Prostate gland (tissue), 2 donors: Measurements from ENCODE around the gene MED27. TPM values are rescaled to one million over a fixed set of nuclear protein-coding genes. Genes with fewer than 3 reads are reported as not detected.

Experiments
- DNase-seq: peaks from one replicate; pipeline ENCODE4 v3.0.0-alpha.2; 2019; ENCODE audit warnings: low spot score
- H3K27ac ChIP-seq, 2 donors: fragments of 200-600 bp; sonication (generic); 2 replicates each; pipeline ENCODE4 v1.5.1; 2017 to 2019
- H3K27me3 ChIP-seq: fragments of 200-600 bp; sonication (generic); replicated peaks from 2 replicates; pipeline ENCODE4 v1.5.1; 2019; ENCODE audit not compliant: insufficient read depth
- H3K36me3 ChIP-seq, 2 donors: fragments of 200-600 bp; sonication (generic); 1 replicate in 1 of 2; 2 replicates in 1 of 2; pipeline versions ENCODE4 v1.5.1 to v1.8.1; 2017 to 2019
- H3K4me1 ChIP-seq: fragments of 200-600 bp; sonication (generic); replicated peaks from 2 replicates; pipeline ENCODE4 v1.5.1; 2019
- H3K4me3 ChIP-seq, 2 donors: fragments of 200-600 bp; sonication (generic); 2 replicates each; pipeline ENCODE4 v1.5.1; 2017 to 2019
- H3K9me3 ChIP-seq: fragments of 200-600 bp; sonication (generic); 2 replicates; pipeline ENCODE4 v1.5.1; 2017
- POLR2A ChIP-seq: fragments of 450-650 bp; IDR thresholded peaks from one replicate; pipeline ENCODE4 v1.6.1; 2016; ENCODE audit warnings: antibody characterized with exemption, mild to moderate bottlenecking
- POLR2AphosphoS5 ChIP-seq: sonication (generic); formaldehyde crosslinking; IDR thresholded peaks from one replicate; pipeline ENCODE4 v1.6.1; 2017; ENCODE audit warnings: antibody characterized with exemption
- WGBS: methylation state at CpG from one replicate; pipeline ENCODE4 v1.1.5; 2018; 5-methylcytosine and 5-hydroxymethylcytosine counted together
- intact Hi-C: fragments of 100-400 bp; cut with DNase I; formaldehyde crosslinking; loops from one replicate; pipeline ENCODE4 v1.14.2; 2022
- total RNA-seq, 2 donors: library from RNA; depleted of rRNA; stranded (reverse); fragments of >200 nt; gene quantifications; one replicate each; pipeline ENCODE4 v1.1.0, GENCODE V29; 2016
- TF ChIP-seq, protein P1 (sequence below), 4 experiments: fragments of 200-600 bp in 2 of 4; fragments of 450-650 bp in 2 of 4; sonication (generic) in 2 of 4; IDR thresholded peaks; 1 replicate in 3 of 4; 2 replicates in 1 of 4; pipeline ENCODE4 v1.5.1; 2016 to 2019; ENCODE audit warnings: antibody characterized with exemption in 4 of 4, mild to moderate bottlenecking in 2 of 4, moderate library complexity in 2 of 4

The MED27 gene
- total RNA-seq, 2 donors from 2014 or later, result 17.4 to 22.7 TPM

DNA sequence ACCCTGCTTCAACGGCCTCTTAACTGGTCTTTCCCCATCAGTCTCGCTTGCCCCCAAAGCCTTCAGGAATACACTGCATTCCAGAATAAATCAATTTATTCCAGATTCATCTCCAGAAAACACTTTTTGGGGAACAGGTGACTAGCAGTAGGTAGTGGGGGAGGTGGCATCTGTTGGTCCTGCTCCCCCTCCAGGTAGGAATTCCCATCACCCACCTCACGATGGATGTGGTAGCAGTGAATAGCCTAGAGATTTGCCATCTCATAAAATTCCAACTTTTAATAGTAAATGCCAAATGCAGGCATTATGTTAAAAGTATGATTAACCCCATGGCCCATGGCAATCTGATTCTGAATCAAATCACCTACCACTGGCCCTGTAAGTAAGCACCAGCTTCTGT, 142.7 kb downstream of the MED27 start:
- no peak for TF ChIP-seq POLR2AphosphoS5
- no peak for TF ChIP-seq POLR2A
- TF ChIP-seq, protein P1, sequence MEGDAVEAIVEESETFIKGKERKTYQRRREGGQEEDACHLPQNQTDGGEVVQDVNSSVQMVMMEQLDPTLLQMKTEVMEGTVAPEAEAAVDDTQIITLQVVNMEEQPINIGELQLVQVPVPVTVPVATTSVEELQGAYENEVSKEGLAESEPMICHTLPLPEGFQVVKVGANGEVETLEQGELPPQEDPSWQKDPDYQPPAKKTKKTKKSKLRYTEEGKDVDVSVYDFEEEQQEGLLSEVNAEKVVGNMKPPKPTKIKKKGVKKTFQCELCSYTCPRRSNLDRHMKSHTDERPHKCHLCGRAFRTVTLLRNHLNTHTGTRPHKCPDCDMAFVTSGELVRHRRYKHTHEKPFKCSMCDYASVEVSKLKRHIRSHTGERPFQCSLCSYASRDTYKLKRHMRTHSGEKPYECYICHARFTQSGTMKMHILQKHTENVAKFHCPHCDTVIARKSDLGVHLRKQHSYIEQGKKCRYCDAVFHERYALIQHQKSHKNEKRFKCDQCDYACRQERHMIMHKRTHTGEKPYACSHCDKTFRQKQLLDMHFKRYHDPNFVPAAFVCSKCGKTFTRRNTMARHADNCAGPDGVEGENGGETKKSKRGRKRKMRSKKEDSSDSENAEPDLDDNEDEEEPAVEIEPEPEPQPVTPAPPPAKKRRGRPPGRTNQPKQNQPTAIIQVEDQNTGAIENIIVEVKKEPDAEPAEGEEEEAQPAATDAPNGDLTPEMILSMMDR (IDR thresholded peaks at IDR 0.05), result no peak
- Histone ChIP-seq H3K4me1 (no peaks in the 10 kb centered on the region), H3K9me3 (no peaks in the 10 kb centered on the region), H3K27me3 (no peaks in the 10 kb centered on the region), H3K4me3 (no peak overlapping the region), H3K36me3 (no peaks in the 10 kb centered on the region), H3K27ac (no peak overlapping the region)
- no peak for DNase-seq
- intact Hi-C loops, result no loop called here
- 80% methylated on average over 3 of the region's 3 CpGs for WGBS

DNA sequence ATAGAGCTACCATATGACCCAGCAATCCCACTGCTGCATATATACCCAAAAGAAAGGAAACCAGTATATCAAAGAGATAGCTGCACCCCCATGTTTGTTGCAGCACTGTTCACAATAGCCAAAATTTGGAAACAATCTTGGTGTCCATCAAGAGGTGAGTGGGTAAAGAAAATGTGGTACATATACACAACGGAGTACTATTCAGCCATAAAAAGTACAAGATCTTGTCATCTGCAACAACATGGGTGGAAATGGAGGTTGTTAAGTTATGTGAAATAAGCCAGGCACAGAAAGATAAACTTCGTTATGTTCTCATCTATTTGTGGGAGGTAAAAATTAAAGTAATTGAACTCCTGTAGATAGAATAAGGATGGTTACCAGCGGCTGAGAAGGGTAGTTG, 145.0 kb downstream of the MED27 start:
- Histone ChIP-seq H3K4me1 (no peaks in the 10 kb centered on the region), H3K9me3 (no peaks in the 10 kb centered on the region), H3K36me3 (no peaks in the 10 kb centered on the region), H3K4me3 (no peak overlapping the region), H3K27me3 (no peaks in the 10 kb centered on the region), H3K27ac (no peak overlapping the region)
- DNase-seq, result no peak
- TF ChIP-seq, protein P1 (IDR thresholded peaks at IDR 0.05), result no peak
- no peak for TF ChIP-seq POLR2AphosphoS5
- no peak for TF ChIP-seq POLR2A
- intact Hi-C loops, result no loop called here
- WGBS, result 98% methylated on average over 3 of the region's 3 CpGs

DNA sequence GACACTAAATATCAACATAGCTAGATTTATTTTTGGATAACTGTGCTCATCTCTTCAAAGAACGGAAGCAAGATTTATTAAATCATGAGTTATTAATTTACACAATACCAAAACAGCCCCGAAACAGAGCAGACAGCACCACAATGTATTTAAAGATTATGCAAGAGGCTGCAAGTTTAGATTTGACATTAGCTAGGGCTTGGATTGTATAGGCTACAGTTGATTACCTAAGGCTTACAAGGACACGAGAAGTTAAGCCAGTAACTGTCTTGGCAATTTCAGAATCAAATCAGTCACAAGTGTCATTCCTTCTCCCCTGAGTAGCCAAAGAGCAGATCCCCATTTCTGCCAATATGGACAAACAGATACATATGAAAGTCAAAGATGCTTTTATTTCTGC, 152.6 kb downstream of the MED27 start:
- H3K9me3 ChIP-seq, result no peaks in the 10 kb centered on the region
- no peaks in the 10 kb centered on the region for H3K27me3 ChIP-seq
- intact Hi-C loops, result no loop called here
- no peaks in the 10 kb centered on the region for H3K4me1 ChIP-seq
- H3K27ac ChIP-seq, result no peak overlapping the region
- no peak for DNase-seq
- no peaks in the 10 kb centered on the region for H3K36me3 ChIP-seq
- H3K4me3 ChIP-seq, result no peak overlapping the region
- 57% methylated on average over 3 of the region's 3 CpGs for WGBS
- no peak for TF ChIP-seq POLR2AphosphoS5
- TF ChIP-seq, protein P1 (IDR thresholded peaks at IDR 0.05), result no peak
- TF ChIP-seq POLR2A, result no peak

DNA sequence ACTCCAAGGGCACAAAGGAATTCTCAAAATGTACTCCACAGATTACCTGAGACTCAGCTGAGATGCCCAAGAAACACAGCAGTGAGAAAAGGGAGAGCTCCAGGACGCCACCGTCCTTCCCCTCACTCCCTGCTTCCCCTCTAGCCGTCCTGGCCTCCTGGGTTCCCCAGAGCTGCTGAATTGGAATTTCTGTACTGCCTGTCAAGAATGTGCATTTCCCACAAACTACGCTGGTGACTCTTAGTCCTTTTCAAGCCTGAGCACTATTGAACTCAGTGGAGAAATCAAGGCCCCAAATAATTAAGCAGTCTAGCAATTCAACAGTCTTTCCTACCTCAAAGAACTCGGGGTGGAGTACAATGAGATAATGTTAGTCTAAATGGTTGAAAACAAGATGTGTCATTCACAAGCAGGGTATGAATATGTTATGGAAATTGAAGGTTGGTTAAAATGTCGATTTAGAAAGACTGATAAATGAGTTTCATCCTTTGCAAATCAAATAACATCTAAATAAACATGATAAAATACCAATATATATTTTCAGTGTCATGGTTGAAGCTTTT, 153.2 kb downstream of the MED27 start:
- no peak overlapping the region for H3K4me3 ChIP-seq
- no peak for TF ChIP-seq POLR2A
- TF ChIP-seq POLR2AphosphoS5, result no peak
- TF ChIP-seq, protein P1 (IDR thresholded peaks at IDR 0.05), result no peak
- DNase-seq, result no peak
- H3K36me3 ChIP-seq, result no peaks in the 10 kb centered on the region
- intact Hi-C loops, result no loop called here
- H3K27me3 ChIP-seq, result no peaks in the 10 kb centered on the region
- H3K4me1 ChIP-seq, result no peaks in the 10 kb centered on the region
- H3K27ac ChIP-seq, result no peak overlapping the region
- 94% methylated on average over 6 of the region's 6 CpGs for WGBS
- H3K9me3 ChIP-seq, result no peaks in the 10 kb centered on the region

DNA sequence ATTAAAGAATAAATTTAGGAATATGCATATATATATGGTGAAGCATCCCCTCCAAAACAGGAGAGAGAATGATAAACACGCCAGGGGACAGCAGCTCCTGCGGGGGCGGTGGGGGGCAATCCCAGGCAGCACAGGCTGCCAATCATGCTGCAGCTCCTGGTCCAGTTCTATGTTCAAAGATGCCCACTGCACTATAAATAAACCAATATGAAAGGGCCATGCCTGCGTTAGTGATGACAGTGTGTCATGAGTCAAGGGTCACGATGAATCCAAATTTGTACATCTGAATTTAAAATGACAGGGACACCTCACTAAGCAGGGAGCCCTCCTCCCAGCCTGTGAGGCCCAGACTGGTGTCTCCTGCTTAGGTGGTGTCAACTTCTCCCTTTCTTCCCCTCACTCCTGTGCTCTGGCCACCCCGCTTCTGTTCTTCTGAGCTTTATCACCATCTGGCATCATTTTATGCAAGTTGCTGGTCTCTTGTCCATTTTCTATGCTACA, 153.9 kb downstream of the MED27 start:
- Histone ChIP-seq H3K27me3 (no peaks in the 10 kb centered on the region), H3K4me1 (no peaks in the 10 kb centered on the region), H3K27ac (no peak overlapping the region), H3K9me3 (no peaks in the 10 kb centered on the region), H3K4me3 (no peak overlapping the region), H3K36me3 (no peaks in the 10 kb centered on the region)
- TF ChIP-seq POLR2A (no peak), POLR2AphosphoS5 (no peak)
- TF ChIP-seq, protein P1 (IDR thresholded peaks at IDR 0.05), result no peak
- no peak for DNase-seq
- intact Hi-C loops, result no loop called here
- 96% methylated on average over 6 of the region's 6 CpGs for WGBS
